HG03045 (cell line): ENCODE measurements around the gene HM13.
A peak's percentile ranks its signal among the peaks of the same experiment; 100 is the strongest.
"Not testable (repeated sequence)": the region's sequence is repeated elsewhere in the genome, so short reads cannot be mapped to it uniquely, and the experiment has no call there.

Experiments used
- ATAC-seq: cut with Tn5 transposase; IDR thresholded peaks from one replicate; pipeline ENCODE4 v1.9.1; 2021; ENCODE audit warnings: mild to moderate bottlenecking, moderate library complexity; ENCODE audit not compliant: unreplicated experiment

The HM13 gene

DNA sequence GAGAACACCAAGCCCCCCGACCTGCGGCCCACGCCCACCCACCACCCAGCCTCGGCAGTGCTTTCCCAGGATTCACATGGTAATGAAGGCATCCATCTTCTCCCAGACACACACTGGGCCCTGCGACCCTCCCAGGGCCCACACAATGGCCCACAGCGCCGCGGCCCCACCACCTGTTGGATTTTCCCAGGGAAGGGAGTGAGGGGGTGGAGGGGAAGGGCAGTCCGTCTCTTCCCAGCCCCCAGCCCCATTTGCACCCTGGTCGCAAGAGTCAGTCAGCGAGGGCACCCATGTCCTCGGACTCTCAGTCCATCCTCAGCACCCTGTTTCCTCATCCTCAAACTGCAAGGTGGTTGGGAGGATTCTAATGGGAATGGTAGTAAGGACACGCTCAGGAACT is 67.1 kb downstream of the HM13 start:
- no peak for ATAC-seq

DNA sequence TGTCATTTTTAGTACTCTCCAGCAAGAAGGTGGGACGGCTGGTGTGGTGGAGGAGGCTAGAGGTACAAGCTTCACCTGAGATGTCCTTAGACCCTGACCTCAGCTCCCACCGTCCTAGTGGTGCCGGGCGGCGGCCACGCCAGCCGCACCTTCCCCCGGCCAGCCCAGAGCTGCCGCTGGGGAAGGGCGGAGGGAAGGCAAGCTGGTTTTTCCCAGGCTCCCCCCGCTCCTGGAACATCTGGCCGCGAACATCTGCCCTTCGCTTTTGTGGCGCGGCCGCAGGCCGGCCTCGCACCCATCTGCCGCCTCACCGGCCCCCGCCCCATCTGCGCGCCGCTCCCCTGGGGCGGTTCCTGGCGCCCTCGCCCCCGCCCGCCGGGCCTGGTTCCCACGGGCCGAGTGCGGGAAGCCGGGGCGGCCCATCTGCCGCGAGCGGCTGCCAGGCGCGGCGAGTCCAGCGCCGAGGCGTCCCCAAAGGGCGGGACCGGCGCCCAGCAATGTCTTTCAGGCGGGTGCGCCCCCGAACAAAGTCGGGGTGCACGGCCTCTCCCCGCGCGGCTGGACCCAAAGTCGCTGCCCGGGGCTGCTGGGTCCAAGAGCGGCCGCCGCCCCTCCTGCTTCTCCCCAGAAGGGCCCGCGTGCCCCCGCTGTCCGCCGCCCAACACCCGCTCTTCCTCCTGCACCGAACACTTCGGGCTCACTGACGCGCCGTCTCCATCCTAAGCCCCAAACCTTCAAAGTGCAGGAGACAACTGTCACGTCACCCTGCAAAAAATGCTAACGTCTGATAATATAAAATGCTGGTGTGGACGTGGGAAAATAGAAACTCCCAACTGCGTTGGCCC is 73.5 kb downstream of the HM13 start:
- ATAC-seq = no peak

DNA sequence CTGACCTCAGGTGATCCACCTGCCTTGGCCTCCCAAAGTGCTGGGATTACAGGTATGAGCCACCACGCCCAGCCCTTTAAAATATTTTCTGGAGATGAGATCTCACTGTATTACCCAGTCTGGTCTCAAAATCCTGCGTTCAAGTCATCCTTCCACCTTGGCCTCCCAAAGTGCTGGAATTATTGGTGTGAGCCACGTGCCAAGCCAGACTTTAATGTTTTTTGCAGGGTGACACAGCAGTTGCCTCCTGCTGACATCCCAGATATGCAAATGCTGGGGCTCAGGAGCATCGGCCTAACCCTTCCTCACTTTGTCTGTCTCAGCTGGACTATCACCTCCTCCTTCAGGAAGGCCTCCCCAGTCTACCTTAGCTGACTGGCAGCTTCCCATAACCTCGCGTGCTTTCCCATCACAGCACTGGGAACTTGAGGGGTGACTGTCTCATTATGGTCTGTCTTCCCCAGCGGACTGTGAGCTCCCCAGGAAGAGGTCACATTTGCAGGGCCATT is 76.5 kb downstream of the HM13 start:
- no peak for ATAC-seq

DNA sequence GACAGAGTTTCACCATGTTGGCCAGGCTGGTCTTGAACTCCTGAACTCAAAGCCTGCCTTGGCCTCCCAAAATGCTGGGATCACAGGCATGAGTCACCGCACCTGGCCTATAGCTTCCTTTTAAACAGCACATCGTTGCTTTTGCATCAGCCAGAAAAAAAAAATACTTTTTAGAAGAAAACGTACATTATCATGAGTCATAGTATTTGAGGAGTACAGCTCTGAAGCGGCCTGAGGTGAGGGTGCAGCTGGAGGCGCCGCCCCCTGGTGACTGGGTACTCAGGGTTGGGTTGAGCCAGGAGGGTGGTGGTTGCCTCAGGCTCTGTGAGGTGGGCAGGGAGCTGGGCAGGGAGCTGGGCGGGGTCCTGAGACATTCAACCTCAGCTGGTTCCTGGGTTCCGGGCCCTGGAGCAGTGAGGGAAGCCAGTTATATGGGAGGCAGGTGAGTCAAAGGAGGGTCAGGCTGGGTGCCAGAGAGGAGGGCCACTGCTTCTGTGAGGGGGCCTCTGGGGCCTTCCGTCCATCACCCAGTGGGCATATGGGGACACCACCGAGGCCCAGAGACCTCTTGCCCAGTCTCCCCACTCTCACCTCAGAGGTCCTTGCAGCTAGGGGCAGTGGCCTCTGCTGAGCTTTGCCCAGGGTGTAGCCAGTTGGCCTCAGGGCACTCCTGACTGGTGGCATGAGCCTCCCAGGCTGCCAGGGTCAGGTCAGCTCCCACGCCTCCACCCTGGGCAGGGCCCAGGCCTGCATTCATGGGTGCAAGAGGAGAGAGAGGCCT is 79.2 kb downstream of the HM13 start:
- no peak for ATAC-seq

DNA sequence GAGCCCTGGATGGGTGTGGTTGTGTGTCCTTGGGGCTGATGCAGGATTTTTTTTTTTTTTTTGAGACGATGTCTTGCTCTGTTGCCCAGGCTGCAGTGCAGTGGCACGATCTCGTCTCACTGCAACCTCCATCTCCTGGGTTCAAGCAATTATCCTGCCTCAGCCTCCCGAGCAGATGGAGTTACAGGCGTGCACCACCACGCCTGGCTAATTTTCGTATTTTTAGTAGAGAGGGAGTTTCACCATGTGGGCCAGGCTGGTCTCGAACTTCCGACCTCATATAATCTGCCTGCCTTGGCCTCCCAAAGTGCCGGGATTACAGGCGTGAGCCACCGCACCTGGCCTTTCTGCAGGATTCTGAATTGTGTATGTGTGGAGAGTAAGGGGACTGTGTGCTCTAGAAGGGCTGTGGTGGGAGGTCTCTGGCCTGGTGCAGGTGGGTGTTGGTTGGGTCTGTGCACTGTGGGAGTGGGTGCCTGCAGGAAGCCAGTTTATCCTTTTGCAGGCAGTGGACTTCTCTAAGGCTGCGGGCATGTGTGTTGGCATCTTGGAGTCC is 79.8 kb downstream of the HM13 start:
- no peak for ATAC-seq

DNA sequence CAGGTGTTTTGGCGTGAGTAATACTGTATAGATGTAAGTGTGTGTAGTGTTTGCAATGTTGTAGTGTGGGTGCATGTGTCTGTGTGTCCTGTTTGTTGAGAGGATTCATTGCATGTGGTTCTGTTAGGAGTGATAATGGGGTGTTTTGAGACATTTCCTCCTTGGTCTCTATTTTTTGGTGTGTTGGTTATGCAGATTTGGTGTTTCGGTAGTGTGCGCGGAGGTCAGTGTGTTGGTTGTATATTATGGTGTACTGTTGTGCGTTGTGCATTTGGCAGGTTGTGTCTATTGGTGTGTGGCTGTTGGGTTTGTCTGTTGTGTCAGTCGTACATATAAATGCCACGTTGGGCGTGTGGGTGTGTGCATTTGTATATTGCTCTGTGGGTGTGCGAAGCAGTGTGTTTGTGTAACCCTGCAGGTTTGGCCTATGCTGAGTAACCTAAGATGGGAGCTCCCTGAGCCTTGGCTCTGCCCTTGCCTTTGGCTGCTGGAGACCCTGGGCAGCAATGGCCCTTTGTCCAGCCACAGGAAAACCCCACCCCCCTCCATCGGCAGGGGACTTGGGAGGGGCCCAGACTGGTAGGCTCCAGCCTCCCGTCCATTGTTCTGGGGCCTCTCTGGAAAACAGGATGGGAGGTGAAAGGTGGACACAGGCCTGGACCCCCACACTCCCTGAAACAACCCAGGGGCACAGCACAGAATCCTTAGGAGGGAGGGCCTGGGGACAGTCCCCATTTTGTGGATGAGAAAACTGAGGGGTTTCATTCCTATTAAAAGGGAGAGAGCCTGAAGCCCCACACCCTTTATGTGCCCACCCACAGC is 80.5 kb downstream of the HM13 start:
- ATAC-seq = no peak

DNA sequence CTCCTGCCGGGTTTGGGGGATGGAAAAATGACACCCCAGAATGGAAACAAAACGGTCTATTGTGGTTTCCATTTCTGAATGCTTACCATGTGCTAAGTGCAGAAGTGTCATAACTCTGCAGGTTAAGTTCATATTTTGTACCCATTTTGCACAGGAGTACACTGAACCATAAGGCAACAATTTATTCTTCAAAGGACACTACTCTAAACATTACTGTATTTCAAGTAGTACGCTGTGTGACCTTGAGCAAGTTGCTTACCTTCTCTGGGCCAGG is 81.1 kb downstream of the HM13 start:
- ATAC-seq = no peak

DNA sequence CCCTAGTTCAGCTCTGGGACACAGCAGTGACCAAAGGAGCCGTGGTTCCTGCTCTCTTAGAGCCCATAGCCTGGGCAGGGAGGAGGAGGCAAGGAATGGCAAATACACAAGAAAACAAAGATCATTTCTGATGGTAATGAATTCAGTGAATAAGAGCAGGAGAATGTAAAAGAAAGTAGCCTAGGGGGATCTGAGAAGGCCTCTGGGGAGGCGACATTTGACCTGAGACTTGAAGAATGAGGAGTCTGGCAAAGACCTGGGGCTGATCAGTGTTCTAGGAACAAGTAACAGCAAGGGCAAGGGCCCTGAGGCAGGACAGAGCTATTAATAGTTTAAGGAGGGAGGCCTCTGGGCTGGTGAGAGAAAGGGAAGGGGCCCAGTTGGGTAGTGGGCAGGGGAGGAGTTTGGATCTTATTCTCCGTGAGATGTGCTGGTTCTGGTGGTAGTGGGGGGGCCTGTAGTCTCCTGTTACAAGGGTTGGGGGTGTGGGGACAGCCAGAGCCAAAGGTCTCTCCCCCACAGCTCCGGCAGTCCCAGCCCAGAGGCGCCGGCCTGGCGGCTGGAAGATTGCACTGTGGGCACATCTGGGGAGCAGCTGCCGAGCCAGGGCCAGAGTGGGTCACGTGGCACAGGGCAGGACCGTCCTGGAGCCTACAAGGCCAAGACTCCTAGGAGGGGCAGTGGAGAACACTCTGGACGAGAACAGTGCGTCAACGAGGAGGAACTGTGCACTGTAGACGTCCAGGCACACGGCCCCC is 81.6 kb downstream of the HM13 start:
- no peak for ATAC-seq

DNA sequence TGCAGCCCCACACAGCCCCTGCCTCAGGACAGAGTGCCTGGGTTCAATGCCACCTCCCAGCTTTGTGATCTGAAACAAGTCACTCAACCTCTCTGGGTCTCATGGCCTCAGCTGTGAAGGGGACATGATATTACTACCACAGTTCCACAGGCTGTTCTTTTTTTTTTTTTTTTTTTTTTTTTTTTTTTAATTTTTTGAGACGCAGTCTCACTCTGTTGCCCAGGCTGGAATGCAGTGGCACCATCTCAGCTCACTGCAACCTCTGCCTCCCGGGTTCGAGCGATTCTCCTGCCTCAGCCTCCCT is 82.1 kb downstream of the HM13 start:
- ATAC-seq = not testable (repeated sequence)

DNA sequence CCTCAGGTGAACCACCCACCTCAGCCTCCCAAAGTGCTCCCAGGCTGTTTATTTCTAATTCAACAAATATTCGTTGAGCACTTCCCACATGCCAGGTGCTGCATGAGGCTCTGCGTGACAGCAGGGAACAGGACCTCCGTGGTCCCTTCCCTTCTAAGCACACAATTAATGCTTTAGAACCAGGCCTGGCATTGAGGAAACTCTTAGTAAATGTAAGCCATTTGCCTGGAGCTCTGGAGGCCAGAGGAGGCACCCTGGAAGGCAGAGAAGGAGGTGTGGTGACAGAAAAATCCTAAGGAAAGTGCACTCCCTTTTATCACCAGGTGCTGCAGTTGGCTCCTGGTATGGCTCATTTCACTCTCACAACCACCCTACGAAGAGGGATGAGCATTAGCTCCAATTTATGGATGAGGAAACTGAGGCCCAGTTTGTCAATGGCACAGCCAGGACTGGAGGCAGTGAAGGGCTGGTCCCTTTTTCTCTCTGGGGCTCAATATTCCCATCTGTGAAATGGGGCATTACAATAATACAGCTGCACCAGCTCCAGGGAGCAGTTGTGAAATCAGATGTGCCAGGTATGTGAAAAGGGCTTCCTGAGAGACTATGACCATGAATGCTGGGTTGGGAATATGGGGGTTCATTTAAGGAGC is 82.7 kb downstream of the HM13 start:
- ATAC-seq = no peak

DNA sequence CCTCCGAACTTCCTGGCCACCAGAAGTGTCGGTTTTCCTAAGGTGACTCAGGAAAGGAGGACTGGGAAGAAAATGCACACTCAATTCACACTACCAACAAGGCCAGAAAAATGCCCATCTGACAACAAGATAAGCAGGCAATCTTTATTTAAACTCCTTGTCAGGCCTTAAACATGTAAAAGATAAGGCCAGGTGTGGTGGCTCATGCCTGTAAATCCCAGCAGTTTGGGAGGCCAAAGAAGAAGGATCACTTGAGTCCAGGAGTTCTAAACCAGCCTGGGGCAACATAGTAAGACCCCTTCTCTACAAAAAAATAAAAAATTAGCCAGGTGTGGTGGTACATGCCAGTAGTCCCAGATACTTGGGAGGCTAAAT is 83.2 kb downstream of the HM13 start:
- no peak for ATAC-seq

DNA sequence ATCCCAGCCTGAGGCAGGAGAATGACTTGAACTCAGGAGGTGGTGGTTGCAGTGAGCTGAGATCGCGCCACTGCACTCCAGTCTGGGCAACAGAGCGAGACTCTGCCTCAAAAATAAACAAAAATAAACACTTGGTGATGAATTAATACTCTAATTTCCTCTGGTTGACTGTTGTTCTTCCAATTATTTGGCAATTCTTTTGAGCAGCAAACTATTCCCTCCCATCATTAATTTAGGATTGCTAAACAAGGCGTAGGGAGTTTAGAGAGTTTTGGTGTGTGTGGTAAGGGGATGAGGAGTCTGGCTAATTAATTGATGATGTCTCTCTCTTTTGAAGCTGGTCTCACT is 88.2 kb downstream of the HM13 start:
- no peak for ATAC-seq

DNA sequence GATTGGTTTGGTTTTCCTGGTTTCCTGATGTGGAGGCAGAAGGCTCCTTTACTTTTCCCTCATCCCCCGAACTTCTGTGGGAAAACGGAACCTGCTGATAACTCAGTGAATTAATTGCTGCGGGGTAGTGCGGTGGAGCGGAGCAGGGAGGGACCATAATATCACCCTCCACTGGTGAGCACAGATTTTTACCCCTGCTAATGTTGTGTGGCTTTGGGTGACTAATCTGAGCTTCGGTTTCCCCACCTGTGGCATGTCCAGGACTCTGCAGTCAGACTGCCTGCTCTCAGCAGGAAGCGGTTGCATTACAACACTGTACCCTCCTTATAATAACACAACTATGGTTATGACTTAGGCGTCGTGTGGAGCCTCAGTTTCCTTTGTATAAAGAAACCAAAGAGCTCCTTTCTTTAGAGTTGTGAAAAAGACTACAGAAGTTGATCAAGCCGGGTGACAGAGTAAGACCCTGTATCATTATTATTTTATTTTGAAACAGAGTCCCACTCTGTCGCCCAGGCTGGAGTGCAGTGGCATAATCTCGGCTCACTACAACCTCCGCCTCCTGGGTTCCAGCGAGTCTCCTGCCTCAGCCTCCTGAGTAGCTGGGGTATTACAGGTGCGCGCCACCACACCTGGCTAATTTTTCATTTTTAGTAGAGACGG is 88.7 kb downstream of the HM13 start:
- peak; percentile 46 for ATAC-seq

DNA sequence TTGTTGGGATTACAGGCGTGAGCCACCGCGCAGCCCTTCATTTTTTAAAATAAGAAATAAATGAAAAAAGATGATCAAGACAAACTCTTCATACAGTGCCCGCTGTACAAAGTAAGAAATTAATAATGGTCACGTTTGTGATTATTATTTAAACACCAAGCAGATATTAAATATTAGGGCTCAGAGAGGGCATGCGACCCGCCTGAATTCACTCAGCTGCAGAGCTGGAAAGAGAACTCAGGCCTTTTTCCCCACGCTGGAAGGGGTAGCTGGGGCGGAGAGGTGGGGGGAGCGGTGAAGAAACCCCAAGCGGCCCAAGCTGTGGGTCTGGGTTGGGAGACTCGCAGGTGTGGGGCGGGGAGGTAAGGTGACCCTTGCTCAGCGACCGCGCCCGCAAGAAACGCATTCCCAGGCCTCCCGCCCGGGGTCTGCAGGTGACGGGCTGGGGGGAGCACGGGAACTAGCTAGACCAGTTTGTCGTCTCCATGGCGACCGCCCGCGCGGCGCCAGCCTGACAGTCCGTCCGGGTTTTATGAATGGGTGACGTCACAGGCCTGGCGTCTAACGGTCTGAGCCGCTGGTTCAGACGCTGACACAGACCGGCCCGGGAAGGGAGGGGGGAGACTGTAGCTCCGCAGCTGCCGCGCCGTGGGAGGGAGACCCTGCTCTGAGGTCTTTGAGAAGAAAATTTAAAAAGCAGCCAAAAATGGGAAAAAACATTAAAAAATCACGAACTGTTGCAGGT is 89.8 kb downstream of the HM13 start:
- peak; percentile 44 for ATAC-seq

DNA sequence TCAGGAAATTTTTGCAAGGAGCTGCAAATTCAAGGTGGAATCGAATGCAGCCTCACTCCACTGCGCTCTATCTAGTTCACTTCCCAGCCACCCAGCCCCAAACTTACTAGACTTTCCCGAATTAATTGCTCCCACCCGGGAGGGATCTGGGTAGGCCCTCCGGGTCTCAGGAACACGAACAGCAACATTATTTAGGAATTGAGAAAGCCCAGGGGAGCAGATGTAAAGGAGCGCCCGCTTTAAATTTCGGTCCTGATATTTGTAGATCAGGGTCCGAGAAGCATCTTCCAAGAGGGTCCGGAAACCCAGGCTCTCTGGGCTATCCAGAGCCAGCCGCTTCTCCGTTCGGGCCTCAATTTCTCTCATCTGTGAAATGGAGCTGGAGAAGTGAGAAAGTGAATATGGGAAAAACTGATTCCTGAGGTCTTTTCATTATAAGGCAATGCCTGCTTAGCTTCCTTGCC is 90.4 kb downstream of the HM13 start:
- no peak for ATAC-seq

DNA sequence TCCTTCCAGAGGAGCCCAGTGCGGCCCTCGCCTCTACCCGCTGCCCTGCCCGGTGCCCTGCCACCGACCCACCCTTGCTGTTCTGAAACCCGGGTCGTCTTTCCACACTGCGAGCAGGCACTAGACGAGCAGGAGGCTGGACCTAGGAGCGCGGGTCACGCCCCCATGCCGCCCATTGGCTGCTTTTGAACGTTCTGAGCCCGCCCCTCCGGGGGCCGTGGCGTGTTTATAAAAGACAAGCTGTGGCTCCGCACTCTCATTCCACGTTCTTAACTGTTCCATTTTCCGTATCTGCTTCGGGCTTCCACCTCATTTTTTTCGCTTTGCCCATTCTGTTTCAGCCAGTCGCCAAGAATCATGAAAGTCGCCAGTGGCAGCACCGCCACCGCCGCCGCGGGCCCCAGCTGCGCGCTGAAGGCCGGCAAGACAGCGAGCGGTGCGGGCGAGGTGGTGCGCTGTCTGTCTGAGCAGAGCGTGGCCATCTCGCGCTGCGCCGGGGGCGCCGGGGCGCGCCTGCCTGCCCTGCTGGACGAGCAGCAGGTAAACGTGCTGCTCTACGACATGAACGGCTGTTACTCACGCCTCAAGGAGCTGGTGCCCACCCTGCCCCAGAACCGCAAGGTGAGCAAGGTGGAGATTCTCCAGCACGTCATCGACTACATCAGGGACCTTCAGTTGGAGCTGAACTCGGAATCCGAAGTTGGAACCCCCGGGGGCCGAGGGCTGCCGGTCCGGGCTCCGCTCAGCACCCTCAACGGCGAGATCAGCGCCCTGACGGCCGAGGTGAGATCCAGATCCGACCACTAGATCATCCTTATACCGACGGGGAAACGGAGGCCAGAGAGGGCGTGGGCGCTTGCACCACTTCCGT is 91.0 kb downstream of the HM13 start, which contains the start of gene ID1:
Gene ID1 (plus strand): TSS at position 259 of the 871 bp plus-strand sequence. CDS start 99 bp downstream, at position 358.
- peak; percentile 90 for ATAC-seq

DNA sequence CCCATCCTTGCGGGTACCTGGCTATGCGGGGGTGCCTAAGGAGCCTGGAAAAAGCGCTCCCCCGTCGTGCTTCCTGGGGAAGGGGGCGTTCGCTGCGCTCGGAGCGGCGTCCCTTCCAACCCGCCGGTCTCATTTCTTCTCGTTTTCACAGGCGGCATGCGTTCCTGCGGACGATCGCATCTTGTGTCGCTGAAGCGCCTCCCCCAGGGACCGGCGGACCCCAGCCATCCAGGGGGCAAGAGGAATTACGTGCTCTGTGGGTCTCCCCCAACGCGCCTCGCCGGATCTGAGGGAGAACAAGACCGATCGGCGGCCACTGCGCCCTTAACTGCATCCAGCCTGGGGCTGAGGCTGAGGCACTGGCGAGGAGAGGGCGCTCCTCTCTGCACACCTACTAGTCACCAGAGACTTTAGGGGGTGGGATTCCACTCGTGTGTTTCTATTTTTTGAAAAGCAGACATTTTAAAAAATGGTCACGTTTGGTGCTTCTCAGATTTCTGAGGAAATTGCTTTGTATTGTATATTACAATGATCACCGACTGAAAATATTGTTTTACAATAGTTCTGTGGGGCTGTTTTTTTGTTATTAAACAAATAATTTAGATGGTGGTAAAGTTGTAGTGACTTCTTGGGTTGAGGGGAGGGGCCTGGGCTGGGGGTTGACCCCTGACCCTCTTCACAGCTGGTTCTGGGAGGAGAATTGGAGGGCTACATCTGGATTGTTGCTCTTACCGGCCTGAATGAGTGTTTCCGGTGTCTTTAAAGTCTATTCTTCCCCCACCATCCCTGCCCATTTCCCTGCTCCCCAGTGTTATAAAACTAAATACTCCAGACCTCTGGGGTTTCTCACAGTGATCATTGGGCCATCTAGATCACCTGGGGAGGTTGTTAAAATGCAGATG is 91.9 kb downstream of the HM13 start:
- ATAC-seq = no peak
